HEK293 (cell line): ENCODE data around the gene LRP1B.

Source experiments
- CTCF ChIA-PET: fragments of 350-600 bp; formaldehyde crosslinking; extraction: SDS; loops from one replicate; lab custom pipeline; 2021; ENCODE audit warnings: antibody characterized with exemption; lab: Yijun Ruan, JAX
- POLR2A ChIA-PET: fragments of 300-600 bp; formaldehyde crosslinking; extraction: SDS; loops from one replicate; lab custom pipeline; 2020; ENCODE audit warnings: antibody characterized with exemption, inconsistent platforms; lab: Yijun Ruan, JAX
- H3K27ac ChIP-seq: fragments of 200-500 bp; sonication (Bioruptor generic); 2 replicates; pipeline ENCODE4 v1.5.1; 2014; ENCODE audit warnings: low read depth, low read length, control low read depth, inconsistent platforms; ENCODE audit errors: extremely low read depth
- H3K36me3 ChIP-seq, 2 experiments: fragments of 200-500 bp in 1 of 2; sonication (Bioruptor generic) in 1 of 2; 1 replicate in 1 of 2; 2 replicates in 1 of 2; pipeline ENCODE4 v1.5.1; 2014 to 2017; ENCODE audit warnings: inconsistent platforms in 2 of 2, low read length in 2 of 2; ENCODE audit not compliant: control insufficient read depth in 2 of 2, insufficient read depth in 1 of 2
- H3K4me1 ChIP-seq: fragments of 200-500 bp; sonication (Bioruptor generic); 2 replicates; pipeline ENCODE4 v1.5.1; 2014; ENCODE audit warnings: mild to moderate bottlenecking, low read length, inconsistent platforms; ENCODE audit not compliant: control insufficient read depth, insufficient read depth
- H3K4me3 ChIP-seq: 2 replicates; pipeline ENCODE4 v1.5.1; 2011; ENCODE audit warnings: low read depth, mild to moderate bottlenecking, control low read depth, low read length, moderate library complexity
- H3K9me3 ChIP-seq: fragments of 200-500 bp; sonication (Bioruptor generic); 2 replicates; pipeline ENCODE4 v1.5.1; 2014; ENCODE audit warnings: low read depth, low read length, inconsistent platforms; ENCODE audit not compliant: control insufficient read depth, insufficient read depth
- CTCF ChIP-seq: fragments of 450-650 bp; formaldehyde crosslinking; IDR thresholded peaks from 2 replicates; pipeline ENCODE4 v1.5.1; 2016; ENCODE audit warnings: missing biosample characterization, missing genetic modification characterization
- KLF9 ChIP-seq: fragments of 450-650 bp; formaldehyde crosslinking; IDR thresholded peaks from 2 replicates; pipeline ENCODE4 v1.5.1; 2016; ENCODE audit warnings: missing biosample characterization, missing genetic modification characterization, low read depth
- PATZ1 ChIP-seq: fragments of 450-650 bp; formaldehyde crosslinking; IDR thresholded peaks from 2 replicates; pipeline ENCODE4 v1.5.1; 2016; ENCODE audit warnings: missing biosample characterization, missing genetic modification characterization
- REPIN1 ChIP-seq: fragments of 450-650 bp; formaldehyde crosslinking; IDR thresholded peaks from 2 replicates; pipeline ENCODE4 v1.5.1; 2017; ENCODE audit warnings: missing biosample characterization, missing genetic modification characterization, low read depth
- TSHZ1 ChIP-seq: fragments of 450-650 bp; formaldehyde crosslinking; IDR thresholded peaks from 2 replicates; pipeline ENCODE4 v1.5.1; 2016; ENCODE audit warnings: missing biosample characterization, missing genetic modification characterization, borderline replicate concordance
- ZBTB49 ChIP-seq: fragments of 450-650 bp; formaldehyde crosslinking; IDR thresholded peaks from 2 replicates; pipeline ENCODE4 v1.5.1; 2016; ENCODE audit warnings: missing biosample characterization, missing genetic modification characterization, low read depth
- ZNF175 ChIP-seq: fragments of 450-650 bp; formaldehyde crosslinking; IDR thresholded peaks from 2 replicates; pipeline ENCODE4 v1.5.1; 2016; ENCODE audit warnings: missing biosample characterization, missing genetic modification characterization
- ZNF23 ChIP-seq: fragments of 450-650 bp; formaldehyde crosslinking; IDR thresholded peaks from 2 replicates; pipeline ENCODE4 v1.5.1; 2016; ENCODE audit warnings: missing biosample characterization, missing genetic modification characterization, borderline replicate concordance
- ZNF266 ChIP-seq: fragments of 450-650 bp; formaldehyde crosslinking; IDR thresholded peaks from 2 replicates; pipeline ENCODE4 v1.5.1; 2016; ENCODE audit warnings: missing biosample characterization, missing genetic modification characterization, low read depth
- ZNF280C ChIP-seq: fragments of 450-650 bp; formaldehyde crosslinking; IDR thresholded peaks from 2 replicates; pipeline ENCODE4 v1.5.1; 2016; ENCODE audit warnings: missing biosample characterization, missing genetic modification characterization
- ZNF280D ChIP-seq: fragments of 450-650 bp; formaldehyde crosslinking; IDR thresholded peaks from 2 replicates; pipeline ENCODE4 v1.5.1; 2016; ENCODE audit warnings: missing biosample characterization, missing genetic modification characterization
- ZNF354C ChIP-seq: fragments of 450-650 bp; formaldehyde crosslinking; IDR thresholded peaks from 2 replicates; pipeline ENCODE4 v1.5.1; 2016; ENCODE audit warnings: missing biosample characterization, missing genetic modification characterization, low read depth, borderline replicate concordance
- ZNF473 ChIP-seq: fragments of 450-650 bp; formaldehyde crosslinking; IDR thresholded peaks from 2 replicates; pipeline ENCODE4 v1.5.1; 2017; ENCODE audit warnings: missing biosample characterization, missing genetic modification characterization
- ZNF654 ChIP-seq: fragments of 450-650 bp; formaldehyde crosslinking; IDR thresholded peaks from 2 replicates; pipeline ENCODE4 v1.5.1; 2016; ENCODE audit warnings: low read depth, missing biosample characterization, missing genetic modification characterization
- ZNF843 ChIP-seq: fragments of 450-650 bp; formaldehyde crosslinking; IDR thresholded peaks from 2 replicates; pipeline ENCODE4 v1.5.1; 2016; ENCODE audit warnings: missing biosample characterization, missing genetic modification characterization

The LRP1B gene

GRCh38 chr2:141555876-141556470 is 574.8 kb downstream of the LRP1B start (continued):
- TF ChIP-seq ZNF280D (tag by site-specific recombination) (no peak), ZNF843 (0 out of 2 replicates have a peak, but pooled peaks have one; percentile 34)

GRCh38 chr2:141554810-141555209 is 576.0 kb downstream of the LRP1B start:
- Histone ChIP-seq H3K27ac (no peak overlapping the region), H3K9me3 (no peaks in the 10 kb centered on the region), H3K4me3 (no peak overlapping the region), H3K36me3 (no peaks in the 10 kb centered on the region), H3K4me1 (no peaks in the 10 kb centered on the region)
- TF ChIP-seq ZNF654 (tag by site-specific recombination) (peak; percentile 41), ZNF266 (tag by site-specific recombination) (no peak), ZNF23 (tag by site-specific recombination) (no peak), CTCF (tag by site-specific recombination) (peak; percentile 55), ZNF354C (tag by site-specific recombination) (no peak), ZNF175 (tag by site-specific recombination) (no peak), ZNF280C (no peak), ZNF473 (tag by site-specific recombination) (no peak)
- CTCF ChIA-PET: interaction anchor here (0.6 to 1.7 kb wide), 11 partner anchors 14 to 931 kb away, joined by 3 to 5 read pairs (median 3); no protein-coding TSS in a partner anchor
- POLR2A ChIA-PET: no interaction called here

GRCh38 chr2:141534666-141535362 is 596.0 kb downstream of the LRP1B start:
- H3K4me1 ChIP-seq: no peaks in the 10 kb centered on the region
- no peak overlapping the region for H3K4me3 ChIP-seq
- CTCF ChIA-PET: no interaction called here
- no peaks in the 10 kb centered on the region for H3K36me3 ChIP-seq
- H3K27ac ChIP-seq: no peak overlapping the region
- POLR2A ChIA-PET: no interaction called here
- no peaks in the 10 kb centered on the region for H3K9me3 ChIP-seq
- TF ChIP-seq TSHZ1 (tag by site-specific recombination) (no peak), ZBTB49 (tag by site-specific recombination) (no peak), PATZ1 (no peak), REPIN1 (no peak), KLF9 (no peak)
